HG02943 (cell line): ENCODE data around the gene B4GALNT1.
"Not testable (repeated sequence)": the region's sequence is repeated elsewhere in the genome, so short reads cannot be mapped to it uniquely, and the experiment has no call there.

Experiments
- ATAC-seq: cut with Tn5 transposase; IDR thresholded peaks from one replicate; pipeline ENCODE4 v1.9.1; 2021; ENCODE audit warnings: mild to moderate bottlenecking, low read depth, moderate library complexity; ENCODE audit not compliant: unreplicated experiment

Gene B4GALNT1

DNA sequence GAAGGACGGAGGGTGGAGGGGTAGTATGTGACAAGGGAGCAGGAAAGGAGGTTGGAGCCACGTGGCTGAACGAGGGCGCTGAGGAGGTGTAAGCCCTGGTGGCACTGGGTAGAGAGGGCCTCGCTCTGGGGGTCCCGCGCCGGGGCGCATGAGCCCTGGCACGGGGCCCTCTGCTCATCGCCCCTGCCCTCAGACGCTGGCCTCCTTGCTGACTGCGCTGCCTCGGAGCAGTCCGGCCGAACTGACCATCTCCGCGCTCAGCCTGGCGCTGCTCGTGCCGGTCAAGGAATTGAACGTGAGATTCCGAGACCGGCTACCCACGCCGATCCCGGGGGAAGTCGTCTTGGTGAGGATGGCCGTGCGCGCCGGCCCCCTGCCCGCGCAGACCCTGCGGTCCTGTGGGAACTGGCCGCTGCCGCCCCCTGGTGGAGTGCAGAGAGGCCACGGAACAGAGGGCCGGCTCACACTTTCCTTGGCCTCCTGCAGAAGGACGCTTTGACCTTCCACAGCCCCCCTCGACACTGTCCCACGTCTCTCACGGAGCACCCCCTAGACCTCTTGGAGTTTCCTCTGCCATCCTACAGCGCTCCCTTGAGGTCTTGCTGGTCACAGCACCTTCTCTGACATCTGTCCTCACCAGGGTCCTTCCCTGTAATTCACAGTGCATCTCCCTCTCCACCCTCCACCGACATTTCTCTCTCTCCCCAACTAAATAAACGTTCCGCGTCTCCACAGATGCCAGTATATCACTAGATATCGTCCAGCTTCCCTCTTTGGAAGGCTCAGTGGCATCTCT is 11.3 kb downstream of the B4GALNT1 start:
- ATAC-seq, result no peak

- ATAC-seq, result no peak
Observed at GRCh38 chr12:57620936-57621496, 12.0 kb downstream of the B4GALNT1 start.

- no peak for ATAC-seq
Observed at GRCh38 chr12:57620245-57620935, 12.6 kb downstream of the B4GALNT1 start.

GRCh38 chr12:57619434-57620244 is 13.4 kb downstream of the B4GALNT1 start:
- ATAC-seq, result no peak

DNA sequence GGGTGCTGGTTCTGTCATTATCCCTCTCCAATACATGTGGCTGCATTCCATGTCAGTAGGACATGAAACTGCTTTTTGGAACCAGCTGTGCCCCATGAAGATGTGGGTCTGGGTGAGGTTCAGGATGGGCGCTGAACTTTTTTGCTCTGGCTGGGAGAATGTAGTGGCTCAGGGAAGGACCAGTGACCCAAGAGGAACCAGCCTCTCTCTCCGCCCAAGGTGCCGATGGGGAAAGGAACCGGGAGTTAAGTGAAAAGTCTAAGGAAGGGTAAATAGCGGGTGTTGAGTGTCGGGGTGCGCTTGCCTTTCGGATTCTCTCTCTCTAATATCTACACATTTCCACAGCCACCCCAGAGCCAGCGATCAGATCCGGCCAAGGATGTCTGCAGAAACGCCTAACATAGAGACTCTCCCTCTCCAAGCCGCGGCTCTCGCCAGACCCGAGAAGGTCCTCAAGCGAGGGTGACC is 14.0 kb downstream of the B4GALNT1 start:
- no peak for ATAC-seq

DNA sequence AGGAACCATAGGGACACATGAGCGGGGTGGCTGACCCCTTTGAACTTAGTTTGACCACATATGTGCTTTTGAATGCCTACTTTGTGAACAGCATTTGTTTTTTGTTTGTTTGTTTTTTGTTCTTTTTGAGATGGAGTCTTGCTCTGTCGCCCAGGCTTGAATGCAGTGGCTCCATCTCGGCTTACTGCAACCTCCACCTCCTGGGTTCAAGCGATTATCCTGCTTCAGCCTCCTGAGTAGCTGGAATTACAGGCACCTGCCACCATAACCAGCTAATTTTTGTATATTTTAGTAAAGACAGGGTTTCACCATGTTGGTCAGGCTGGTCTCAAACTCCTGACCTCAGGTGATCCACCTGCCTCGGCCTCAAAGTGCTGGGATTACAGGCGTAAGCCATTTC is 14.6 kb downstream of the B4GALNT1 start:
- not testable (repeated sequence) for ATAC-seq

- no peak for ATAC-seq
Observed at GRCh38 chr12:57617942-57618341, 15.1 kb downstream of the B4GALNT1 start.

DNA sequence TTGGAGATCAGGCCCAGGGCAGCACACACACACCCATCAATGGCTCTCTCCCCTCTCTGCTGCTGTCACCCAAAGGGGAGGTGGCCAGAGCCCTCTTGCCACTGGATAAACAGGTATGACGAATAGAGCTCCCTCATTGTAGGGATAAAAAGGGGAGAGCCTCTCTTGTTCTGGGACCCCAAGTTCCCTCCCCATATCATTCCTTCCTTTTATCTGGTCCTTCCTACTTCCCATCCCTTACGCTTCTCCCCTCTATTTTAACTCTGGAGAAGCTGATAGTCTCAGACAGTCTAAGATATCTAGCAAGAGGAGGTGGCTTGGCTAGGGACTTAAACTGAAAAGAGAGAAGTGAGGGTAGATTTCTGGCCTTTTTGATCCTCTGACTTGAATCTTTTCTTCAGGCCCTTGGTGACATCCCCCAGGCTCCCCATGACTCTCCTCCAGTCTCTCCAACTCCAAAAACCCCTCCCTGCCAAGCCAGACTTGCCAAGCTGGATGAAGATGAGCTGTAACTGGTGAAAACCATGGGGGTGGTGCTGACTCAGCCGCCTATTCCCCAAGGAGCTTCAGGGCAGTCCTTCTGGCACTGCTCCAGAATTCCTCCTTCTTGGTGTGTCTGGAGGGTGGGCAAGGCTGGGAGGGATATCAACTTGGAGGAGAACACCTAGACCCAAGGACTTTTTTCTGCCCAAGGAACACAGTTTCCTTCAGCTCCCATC is 16.5 kb downstream of the B4GALNT1 start:
- no peak for ATAC-seq

GRCh38 chr12:57615637-57616036 is 17.4 kb downstream of the B4GALNT1 start:
- no peak for ATAC-seq

DNA sequence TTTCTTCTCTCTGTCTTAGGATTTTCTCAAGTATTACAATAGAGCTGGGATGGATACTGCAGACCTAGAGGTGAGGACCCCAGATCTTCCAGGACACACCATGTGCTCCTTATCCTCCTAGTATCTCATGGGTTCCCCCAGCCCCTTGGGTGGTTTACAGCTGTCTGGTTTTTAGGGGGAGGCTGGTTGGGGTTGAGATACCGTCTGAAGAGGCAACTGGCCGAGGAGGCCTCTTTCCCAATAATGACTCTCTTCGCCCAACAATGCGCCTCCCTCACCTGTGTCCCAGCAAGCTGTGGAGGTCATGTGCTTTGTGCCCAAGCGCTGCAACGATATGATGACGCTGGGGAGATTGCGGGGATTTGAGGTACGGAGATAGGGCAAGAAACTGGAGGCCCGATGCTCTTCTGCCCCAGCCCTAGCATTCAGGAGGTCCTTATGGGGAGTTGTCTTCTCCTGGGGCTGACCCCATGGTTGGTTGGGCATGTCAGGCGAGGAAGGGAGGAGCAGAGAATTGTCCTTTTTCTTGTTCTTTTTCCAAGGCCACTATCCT is 18.0 kb downstream of the B4GALNT1 start:
- no peak for ATAC-seq

DNA sequence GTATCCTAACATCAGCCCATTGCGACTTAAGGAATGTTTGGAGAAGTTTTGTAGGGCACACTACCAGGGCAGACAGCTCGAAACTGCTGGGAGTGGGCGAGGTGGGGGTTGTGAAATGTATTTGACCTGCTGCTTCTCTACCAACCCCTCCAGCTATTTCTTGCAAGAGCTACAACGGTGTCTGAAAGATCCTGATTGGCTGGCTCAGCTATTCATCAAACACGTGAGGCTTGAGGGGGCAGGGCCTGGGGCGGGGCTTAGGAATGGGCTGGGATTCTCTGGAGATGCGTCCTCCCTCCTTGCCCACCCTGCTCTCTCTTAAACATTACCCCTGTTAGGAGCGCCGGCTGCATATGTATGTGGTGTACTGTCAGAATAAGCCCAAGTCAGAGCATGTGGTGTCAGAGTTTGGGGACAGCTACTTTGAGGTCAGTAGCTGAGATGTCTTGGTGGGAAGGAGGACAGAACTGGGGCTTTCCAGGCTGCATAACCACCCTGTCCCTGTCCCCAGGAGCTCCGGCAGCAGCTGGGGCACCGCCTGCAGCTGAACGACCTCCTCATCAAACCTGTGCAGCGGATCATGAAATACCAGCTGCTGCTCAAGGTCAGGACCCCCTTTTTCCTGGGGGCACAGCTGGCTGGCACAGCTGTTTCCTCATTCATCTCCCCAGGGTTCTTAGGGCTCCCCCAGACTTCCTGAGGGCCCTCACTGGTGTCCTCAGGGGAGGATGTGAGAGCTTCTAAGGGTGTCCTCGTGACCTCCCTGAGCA is 18.6 kb downstream of the B4GALNT1 start:
- ATAC-seq, result peak; percentile 46

DNA sequence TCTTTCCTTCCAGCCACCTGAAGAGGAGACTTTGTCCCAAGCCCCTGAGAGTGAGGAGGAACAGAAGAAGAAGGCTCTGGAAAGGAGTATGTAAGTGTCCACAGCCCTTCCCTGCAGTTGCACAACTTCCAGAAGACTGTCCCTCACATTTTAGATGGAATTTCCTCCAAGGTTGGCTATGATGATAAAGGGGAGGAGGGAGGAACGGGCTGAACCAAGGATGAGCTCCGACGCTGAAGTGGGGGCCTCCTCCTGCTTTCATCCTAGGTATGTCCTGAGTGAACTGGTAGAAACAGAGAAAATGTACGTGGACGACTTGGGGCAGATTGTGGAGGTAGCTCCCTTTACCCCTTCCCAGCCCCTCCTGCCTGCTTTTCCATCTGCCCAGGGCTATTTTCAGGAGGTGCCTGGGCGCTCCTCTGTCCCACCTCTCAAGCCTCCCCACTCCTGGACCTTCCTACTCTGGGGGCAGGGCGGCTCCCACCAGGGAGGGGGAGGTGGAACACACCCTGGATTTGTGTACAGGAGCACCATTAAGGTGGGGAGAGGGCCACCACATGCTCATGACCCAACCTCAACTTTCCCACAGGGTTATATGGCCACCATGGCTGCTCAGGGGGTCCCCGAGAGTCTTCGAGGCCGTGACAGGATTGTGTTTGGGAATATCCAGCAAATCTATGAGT is 19.4 kb downstream of the B4GALNT1 start:
- no peak for ATAC-seq

- no peak for ATAC-seq
Observed at GRCh38 chr12:57612711-57613426, 20.1 kb downstream of the B4GALNT1 start.

GRCh38 chr12:57611827-57612710 is 20.9 kb downstream of the B4GALNT1 start:
- ATAC-seq, result no peak

DNA sequence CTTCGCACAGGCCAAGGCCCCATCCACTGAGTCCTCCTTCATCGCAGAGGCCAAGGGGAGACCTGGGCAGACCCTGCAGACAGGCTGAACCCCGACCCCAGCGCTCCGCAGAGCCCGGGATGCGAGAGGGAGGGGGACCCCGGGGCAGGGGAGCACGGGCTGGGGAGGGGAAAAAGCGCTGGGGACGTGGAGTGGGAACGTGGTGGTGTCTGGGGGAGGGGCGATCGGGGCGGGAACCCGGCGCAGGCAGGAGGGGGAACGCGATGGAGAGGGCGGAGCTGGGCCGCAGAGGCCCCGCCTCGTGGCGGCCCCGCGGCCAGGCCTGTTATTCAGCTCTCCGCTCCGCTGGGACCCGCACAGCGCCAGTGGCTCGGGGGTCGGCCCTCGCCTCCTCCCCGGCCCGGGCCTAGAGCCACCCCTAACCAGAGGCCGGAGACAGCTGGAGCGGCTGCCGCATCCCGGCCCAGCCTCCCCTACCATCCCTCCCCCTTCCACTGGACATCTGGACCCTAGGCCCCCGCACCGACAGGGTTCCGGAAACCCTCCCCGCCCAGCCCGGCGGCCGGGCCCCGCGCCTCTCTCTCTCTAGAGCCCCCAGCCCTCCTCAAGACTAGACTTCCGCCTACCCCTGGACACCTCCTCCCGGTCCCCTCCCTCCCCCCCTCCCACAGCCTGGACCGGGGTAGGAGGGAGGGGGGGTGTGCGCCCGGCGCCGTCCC is 21.7 kb downstream of the B4GALNT1 start, which contains the start of gene ARHGEF25:
ARHGEF25 (plus strand) TSS at position 328 of the 719 bp plus-strand sequence. CDS start 460 bp downstream, outside the sequence.
- no peak for ATAC-seq

DNA sequence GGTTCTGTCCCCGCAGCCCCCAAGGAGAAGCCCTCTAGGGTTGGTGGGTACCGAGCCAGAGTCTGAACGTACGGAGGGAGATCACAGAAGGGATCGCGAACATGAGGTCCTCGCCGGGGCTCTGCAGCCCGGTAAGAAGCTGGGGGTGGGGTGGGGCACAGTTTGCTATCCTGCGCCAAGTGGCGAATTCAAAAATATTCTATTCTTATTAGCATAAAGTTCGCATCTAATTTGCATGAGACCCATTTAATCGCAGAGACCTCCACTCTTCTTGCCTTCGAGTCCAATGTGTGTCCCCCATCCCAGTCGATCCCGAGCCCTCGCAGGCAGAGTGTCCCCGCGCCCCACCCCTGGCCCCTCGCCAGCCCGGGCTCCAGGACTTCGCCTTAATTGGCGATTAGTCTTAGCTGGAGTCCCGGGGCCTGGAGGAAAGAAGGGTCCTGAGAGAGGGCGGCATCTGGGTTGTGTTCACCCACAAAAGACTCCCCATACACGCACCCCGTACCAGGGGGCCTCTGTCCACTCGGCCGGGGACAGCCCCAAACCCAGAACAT is 22.4 kb downstream of the B4GALNT1 start:
- no peak for ATAC-seq
